Fibroblast of pulmonary artery (primary cell): ENCODE data around the gene ATP6V0D1.
A peak's percentile ranks its signal among the peaks of the same experiment; 100 is the strongest.

Experiments
- DNase-seq: peaks from one replicate; pipeline ENCODE4 v3.0.0-alpha.2; 2010; ENCODE audit warnings: low read depth
- H3K4me3 ChIP-seq: replicated peaks from 2 replicates; pipeline ENCODE4 v1.5.1; 2011; ENCODE audit warnings: low read depth, mild to moderate bottlenecking, control low read depth, low read length, moderate library complexity
- TF ChIP-seq, protein P1 (sequence below): IDR thresholded peaks from 2 replicates; pipeline ENCODE4 v1.5.1; 2011; ENCODE audit warnings: mild to moderate bottlenecking, control low read depth, low read length, inconsistent platforms; ENCODE audit errors: missing control alignments

ATP6V0D1 gene

GRCh38 chr16:67526149-67526791 lies 45.3 kb upstream of the ATP6V0D1 start:
- TF ChIP-seq, protein P1, sequence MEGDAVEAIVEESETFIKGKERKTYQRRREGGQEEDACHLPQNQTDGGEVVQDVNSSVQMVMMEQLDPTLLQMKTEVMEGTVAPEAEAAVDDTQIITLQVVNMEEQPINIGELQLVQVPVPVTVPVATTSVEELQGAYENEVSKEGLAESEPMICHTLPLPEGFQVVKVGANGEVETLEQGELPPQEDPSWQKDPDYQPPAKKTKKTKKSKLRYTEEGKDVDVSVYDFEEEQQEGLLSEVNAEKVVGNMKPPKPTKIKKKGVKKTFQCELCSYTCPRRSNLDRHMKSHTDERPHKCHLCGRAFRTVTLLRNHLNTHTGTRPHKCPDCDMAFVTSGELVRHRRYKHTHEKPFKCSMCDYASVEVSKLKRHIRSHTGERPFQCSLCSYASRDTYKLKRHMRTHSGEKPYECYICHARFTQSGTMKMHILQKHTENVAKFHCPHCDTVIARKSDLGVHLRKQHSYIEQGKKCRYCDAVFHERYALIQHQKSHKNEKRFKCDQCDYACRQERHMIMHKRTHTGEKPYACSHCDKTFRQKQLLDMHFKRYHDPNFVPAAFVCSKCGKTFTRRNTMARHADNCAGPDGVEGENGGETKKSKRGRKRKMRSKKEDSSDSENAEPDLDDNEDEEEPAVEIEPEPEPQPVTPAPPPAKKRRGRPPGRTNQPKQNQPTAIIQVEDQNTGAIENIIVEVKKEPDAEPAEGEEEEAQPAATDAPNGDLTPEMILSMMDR, result no peak
- peak; percentile 24 for DNase-seq
- no peak overlapping the region for H3K4me3 ChIP-seq

- DNase-seq, result peak; percentile 20
- TF ChIP-seq, protein P1, result peak; percentile 7
- no peak overlapping the region for H3K4me3 ChIP-seq
These were observed 44.4 kb upstream of the ATP6V0D1 start for GRCh38 chr16:67525176-67525860.

GRCh38 chr16:67521095-67521804 lies 40.3 kb upstream of the ATP6V0D1 start:
- peak overlapping the region; percentile 60 for H3K4me3 ChIP-seq
- TF ChIP-seq, protein P1, result peak; percentile 92
- DNase-seq, result peak; percentile 98

DNA sequence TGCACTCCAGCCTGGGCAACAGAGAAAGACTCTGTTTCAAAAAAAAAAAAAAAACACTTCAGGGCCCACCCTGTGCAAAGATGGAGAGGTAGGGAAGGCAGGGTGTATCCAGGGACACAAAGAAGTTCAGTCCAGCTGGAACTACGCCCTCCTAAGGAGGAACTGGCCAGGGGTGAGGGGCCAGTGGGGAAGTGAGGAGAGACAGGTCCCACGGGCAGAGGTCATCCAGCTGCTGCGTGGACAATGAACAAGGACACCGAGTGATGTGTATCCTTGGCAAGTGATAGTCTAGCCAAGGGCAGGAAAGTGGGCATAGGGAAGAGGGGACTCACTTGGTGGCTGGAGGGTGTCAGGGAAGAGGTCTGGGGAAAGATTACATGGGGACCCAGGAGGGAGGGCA lies 38.3 kb upstream of the ATP6V0D1 start:
- no peak for DNase-seq
- TF ChIP-seq, protein P1, result no peak
- H3K4me3 ChIP-seq, result no peak overlapping the region

GRCh38 chr16:67518676-67519075 lies 37.7 kb upstream of the ATP6V0D1 start:
- H3K4me3 ChIP-seq, result no peak overlapping the region
- TF ChIP-seq, protein P1, result no peak
- DNase-seq, result no peak

GRCh38 chr16:67517661-67518423 lies 36.9 kb upstream of the ATP6V0D1 start:
- TF ChIP-seq, protein P1, result no peak
- DNase-seq, result no peak

More at GRCh38 chr16:67517661-67518423, 36.9 kb upstream of the ATP6V0D1 start:
- no peak overlapping the region for H3K4me3 ChIP-seq
